SU-DHL-6 (cell line): ENCODE measurements around the gene OR10A4.

Source experiments
- EZH2phosphoT487 ChIP-seq: fragments of 200-600 bp; sonication (generic), shearing (Covaris generic); conservative IDR thresholded peaks from 2 replicates; pipeline ENCODE4 v1.6.1; 2018; ENCODE audit warnings: mild to moderate bottlenecking, antibody characterized with exemption, low read length, moderate library complexity, mixed read lengths
- TF ChIP-seq, protein P1 (sequence below): fragments of 200-600 bp; sonication (generic); IDR thresholded peaks from one replicate; pipeline ENCODE4 v1.5.1; 2017; ENCODE audit warnings: antibody characterized with exemption, mild to moderate bottlenecking, low read length, moderate library complexity; ENCODE audit not compliant: insufficient read depth, poor library complexity, severe bottlenecking

DNA sequence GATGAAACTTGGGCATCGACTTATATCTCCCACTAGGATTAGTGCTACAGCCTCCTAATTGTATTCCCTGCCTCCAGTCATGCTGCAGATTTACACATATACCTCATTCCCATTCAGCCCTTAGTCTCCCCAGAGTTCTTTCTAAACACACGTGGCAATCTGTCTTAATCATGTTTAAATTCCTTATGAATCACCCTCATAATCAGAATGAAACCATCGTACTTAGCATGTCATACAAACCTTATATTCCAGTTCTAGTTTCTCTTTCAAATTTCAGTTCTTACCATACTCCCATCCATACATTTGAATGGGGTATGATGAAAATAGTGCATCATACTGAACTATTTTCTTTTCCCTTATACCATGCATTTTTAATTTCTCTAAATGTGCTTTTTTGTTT is 19.6 kb upstream of the OR10A4 start:
- TF ChIP-seq, protein P1, sequence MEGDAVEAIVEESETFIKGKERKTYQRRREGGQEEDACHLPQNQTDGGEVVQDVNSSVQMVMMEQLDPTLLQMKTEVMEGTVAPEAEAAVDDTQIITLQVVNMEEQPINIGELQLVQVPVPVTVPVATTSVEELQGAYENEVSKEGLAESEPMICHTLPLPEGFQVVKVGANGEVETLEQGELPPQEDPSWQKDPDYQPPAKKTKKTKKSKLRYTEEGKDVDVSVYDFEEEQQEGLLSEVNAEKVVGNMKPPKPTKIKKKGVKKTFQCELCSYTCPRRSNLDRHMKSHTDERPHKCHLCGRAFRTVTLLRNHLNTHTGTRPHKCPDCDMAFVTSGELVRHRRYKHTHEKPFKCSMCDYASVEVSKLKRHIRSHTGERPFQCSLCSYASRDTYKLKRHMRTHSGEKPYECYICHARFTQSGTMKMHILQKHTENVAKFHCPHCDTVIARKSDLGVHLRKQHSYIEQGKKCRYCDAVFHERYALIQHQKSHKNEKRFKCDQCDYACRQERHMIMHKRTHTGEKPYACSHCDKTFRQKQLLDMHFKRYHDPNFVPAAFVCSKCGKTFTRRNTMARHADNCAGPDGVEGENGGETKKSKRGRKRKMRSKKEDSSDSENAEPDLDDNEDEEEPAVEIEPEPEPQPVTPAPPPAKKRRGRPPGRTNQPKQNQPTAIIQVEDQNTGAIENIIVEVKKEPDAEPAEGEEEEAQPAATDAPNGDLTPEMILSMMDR: no peak
- no peak for TF ChIP-seq EZH2phosphoT487
